Measurements from ENCODE around the gene ZNF761. TPM values are rescaled to one million over a fixed set of nuclear protein-coding genes. Genes with fewer than 3 reads are reported as not detected.

ZNF761 gene
- total RNA-seq, 1 donor from 2014 or later, result 3.3 TPM

DNA sequence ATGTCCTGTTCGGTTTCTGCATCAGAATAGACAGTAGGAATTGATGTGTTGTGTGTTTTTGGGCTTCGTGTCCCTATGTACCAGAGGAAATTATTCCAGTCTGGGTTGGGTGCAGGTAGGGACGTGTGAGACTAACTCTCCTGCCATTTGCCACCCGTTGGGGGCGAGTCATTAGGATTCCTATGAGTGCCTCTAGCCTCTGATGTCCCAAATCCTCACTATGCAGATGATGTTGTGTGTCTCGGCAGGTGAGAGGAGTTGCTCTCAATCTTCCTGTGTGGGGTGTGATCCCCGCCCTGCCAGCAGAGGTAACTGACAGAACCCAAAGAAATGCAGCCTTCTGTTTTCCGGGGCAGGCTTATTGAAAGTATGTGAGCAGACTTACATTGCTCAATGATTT lies 74.9 kb downstream of the ZNF761 start:
- Histone ChIP-seq H3K27ac (replicated peaks) (no peak overlapping the region), H3K36me3 (no peaks in the 10 kb centered on the region), H3K27me3 (ENCODE audit: low read depth) (peaks cover 48% of the 10 kb centered on the region), H3K4me3 (no peak overlapping the region), H3K4me1 (peaks cover 8% of the 10 kb centered on the region), H3K9me3 (replicated peaks) (no peaks in the 10 kb centered on the region)
- intact Hi-C loops (cut with micrococcal nuclease), result loop anchor here (10.0 kb wide), 1 partner anchor 72 kb away; the partner anchor contains the start of gene ZNF761
- no peak for TF ChIP-seq CTCF (IDR thresholded peaks at IDR 0.05; ENCODE audit: borderline replicate concordance)
- DNase-seq, result no peak

Other genes with a start within 250 kb of the ZNF761 start
- 1.6 TPM for gene ZNF665, start 238.6 kb upstream of the ZNF761 start, total RNA-seq
- 25.2 TPM for gene ZNF677, start 177.1 kb upstream of the ZNF761 start, total RNA-seq
- not detected for gene VN1R2, start 173.7 kb upstream of the ZNF761 start, total RNA-seq
- gene VN1R4, start 164.3 kb upstream of the ZNF761 start, total RNA-seq, result not detected
- 3.5 TPM for gene ZNF845, start 98.2 kb upstream of the ZNF761 start, total RNA-seq
- gene ZNF525, start 66.3 kb upstream of the ZNF761 start, total RNA-seq, result 4.3 TPM
- gene ZNF765, start 36.8 kb upstream of the ZNF761 start, total RNA-seq, result 4.0 TPM
- 1.8 TPM for gene ZNF813, start 35.7 kb downstream of the ZNF761 start, total RNA-seq
- 10.1 TPM for gene ZNF331, start 106.2 kb downstream of the ZNF761 start, total RNA-seq
- gene DPRX, start 200.0 kb downstream of the ZNF761 start, total RNA-seq, result not detected

All from left ventricle myocardium inferior (tissue), 1 donor.